Common myeloid progenitor, CD34-positive (primary cell): ENCODE data around the gene PLCL1.

Experiments used
- CTCF ChIA-PET: fragments of 350-600 bp; sonication (Branson Sonifier 250); formaldehyde crosslinking; loops from one replicate; lab custom pipeline; 2021; ENCODE audit warnings: antibody characterized with exemption; lab: Charles Lee
- POLR2A ChIA-PET: fragments of 350-600 bp; sonication (Branson Sonifier 250); formaldehyde crosslinking; loops from one replicate; lab custom pipeline; 2021; ENCODE audit warnings: antibody characterized with exemption; lab: Charles Lee
- DNase-seq, 3 donors: peaks; one replicate each; pipeline versions ENCODE4 v3.0.0 to v3.0.0-alpha.2; 2013
- H3K27ac ChIP-seq, 2 experiments: 1 replicate in 1 of 2; 2 replicates in 1 of 2; pipeline ENCODE4 v1.7.0; 2013; ENCODE audit warnings: inconsistent platforms in 2 of 2, low read length in 2 of 2, mild to moderate bottlenecking in 2 of 2, low read depth in 1 of 2, moderate library complexity in 1 of 2; ENCODE audit not compliant: severe bottlenecking in 2 of 2, insufficient read depth in 1 of 2, poor library complexity in 1 of 2
- H3K27me3 ChIP-seq, 5 experiments: replicated peaks in 2 of 5; 1 replicate in 3 of 5; 2 replicates in 2 of 5; pipeline versions ENCODE4 v1.6.1 to v1.7.0; 2013; ENCODE audit warnings: low read length in 4 of 5, mild to moderate bottlenecking in 2 of 5, moderate library complexity in 2 of 5, inconsistent platforms in 1 of 5; ENCODE audit not compliant: insufficient read depth in 5 of 5, control insufficient read depth in 4 of 5
- H3K36me3 ChIP-seq, 4 experiments: 1 replicate in 2 of 4; 2 replicates in 2 of 4; pipeline versions ENCODE4 v1.6.1 to v1.7.0; 2013; ENCODE audit warnings: low read length in 3 of 4, control low read depth in 1 of 4, mild to moderate bottlenecking in 1 of 4; ENCODE audit not compliant: control insufficient read depth in 4 of 4, insufficient read depth in 4 of 4
- H3K4me1 ChIP-seq, 4 experiments: 1 replicate in 3 of 4; 2 replicates in 1 of 4; pipeline versions ENCODE4 v1.6.1 to v1.7.1; 2013; ENCODE audit warnings: low read length in 3 of 4, mild to moderate bottlenecking in 3 of 4, control low read depth in 1 of 4, inconsistent platforms in 1 of 4, moderate library complexity in 1 of 4; ENCODE audit not compliant: control insufficient read depth in 4 of 4, insufficient read depth in 4 of 4; ENCODE audit errors: control extremely low read depth in 1 of 4
- H3K4me3 ChIP-seq, 7 experiments: 1 replicate in 4 of 7; 2 replicates in 3 of 7; pipeline versions ENCODE4 v1.5.1 to v1.7.0; 2013; ENCODE audit warnings: mild to moderate bottlenecking in 7 of 7, low read length in 6 of 7, moderate library complexity in 6 of 7, inconsistent platforms in 2 of 7, low read depth in 2 of 7, control low read depth in 1 of 7; ENCODE audit not compliant: insufficient read depth in 4 of 7, control insufficient read depth in 1 of 7; ENCODE audit errors: extremely low read depth in 1 of 7
- H3K9me3 ChIP-seq, 5 experiments: 1 replicate in 4 of 5; 2 replicates in 1 of 5; pipeline versions ENCODE4 v1.6.1 to v1.7.1; 2013; ENCODE audit warnings: low read length in 4 of 5, mild to moderate bottlenecking in 2 of 5, inconsistent platforms in 1 of 5, low read depth in 1 of 5, moderate library complexity in 1 of 5; ENCODE audit not compliant: control insufficient read depth in 4 of 5, insufficient read depth in 2 of 5; ENCODE audit errors: control extremely low read depth in 1 of 5
- WGBS: methylation state at CpG from one replicate; pipeline ENCODE4 v1.1.5; 2013; ENCODE audit not compliant: insufficient coverage; 5-methylcytosine and 5-hydroxymethylcytosine counted together

The PLCL1 gene

DNA sequence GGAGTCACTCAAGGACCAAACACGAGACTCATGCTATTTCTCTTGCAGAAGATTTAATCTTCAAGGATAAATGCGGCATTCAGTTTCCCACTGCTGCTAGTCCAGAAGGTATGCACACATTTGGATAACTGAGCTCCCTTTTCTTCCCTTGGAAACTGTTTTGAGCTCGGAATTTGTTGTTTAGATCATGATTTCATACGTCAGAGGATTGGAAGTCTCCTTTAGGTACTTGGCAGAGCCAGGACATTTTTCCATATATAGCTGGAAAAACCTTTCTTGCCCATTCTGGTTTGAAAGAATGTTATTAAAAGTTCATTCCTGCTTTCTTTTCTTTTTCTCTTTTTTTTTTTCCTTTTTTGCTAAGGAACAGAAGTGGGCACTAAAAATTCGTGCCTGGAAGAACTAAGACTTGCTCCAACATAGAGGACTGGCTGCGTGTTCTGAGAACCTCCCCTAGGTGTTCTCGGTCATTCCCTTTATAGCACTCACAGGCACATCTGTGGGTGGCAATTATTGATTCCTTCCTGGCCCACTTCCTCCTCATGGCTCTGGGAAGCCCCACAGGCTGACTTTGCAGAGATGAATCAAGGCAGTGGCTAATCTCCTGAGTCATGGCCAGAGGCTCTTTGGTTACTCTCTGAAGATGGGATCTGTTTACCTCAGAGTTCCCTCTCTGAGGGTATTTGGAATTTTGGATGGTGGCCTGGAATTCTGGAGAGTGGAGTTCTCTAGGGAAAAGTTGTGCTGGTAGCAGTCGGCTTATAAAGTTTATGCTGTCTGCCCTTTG, 104.8 kb downstream of the PLCL1 start:
- no peaks in the 10 kb centered on the region for H3K9me3 ChIP-seq
- H3K36me3 ChIP-seq = no peaks in the 10 kb centered on the region
- H3K27ac ChIP-seq = no peak overlapping the region
- H3K4me1 ChIP-seq = peaks cover 0 to 5% (median 2%) of the 10 kb centered on the region in 4 experiments
- CTCF ChIA-PET = interaction anchor here (1.1 kb wide), 1 partner anchor 15 kb away, joined by 3 read pairs; no protein-coding TSS in a partner anchor
- 68% methylated on average over 7 of the region's 8 CpGs for WGBS
- no peak overlapping the region for H3K4me3 ChIP-seq
- H3K27me3 ChIP-seq = peaks cover 0 to 12% (median 2%) of the 10 kb centered on the region in 5 experiments
- POLR2A ChIA-PET = no interaction called here
- DNase-seq = peak in 2 of 3 donors; percentile 32 to 36

- H3K4me3 ChIP-seq = no peak overlapping the region
- WGBS = 43% methylated on average over 1 of the region's 3 CpGs
- DNase-seq = no peak
- H3K36me3 ChIP-seq = no peaks in the 10 kb centered on the region
- H3K4me1 ChIP-seq = peaks cover 0 to 5% (median 2%) of the 10 kb centered on the region in 4 experiments
- H3K27me3 ChIP-seq = peaks cover 0 to 12% (median 2%) of the 10 kb centered on the region in 5 experiments
- no peak overlapping the region for H3K27ac ChIP-seq
- ChIA-PET CTCF (no interaction called here), POLR2A (no interaction called here)
- H3K9me3 ChIP-seq = no peaks in the 10 kb centered on the region
These were observed 107.3 kb downstream of the PLCL1 start for GRCh38 chr2:197911667-197912066.

DNA sequence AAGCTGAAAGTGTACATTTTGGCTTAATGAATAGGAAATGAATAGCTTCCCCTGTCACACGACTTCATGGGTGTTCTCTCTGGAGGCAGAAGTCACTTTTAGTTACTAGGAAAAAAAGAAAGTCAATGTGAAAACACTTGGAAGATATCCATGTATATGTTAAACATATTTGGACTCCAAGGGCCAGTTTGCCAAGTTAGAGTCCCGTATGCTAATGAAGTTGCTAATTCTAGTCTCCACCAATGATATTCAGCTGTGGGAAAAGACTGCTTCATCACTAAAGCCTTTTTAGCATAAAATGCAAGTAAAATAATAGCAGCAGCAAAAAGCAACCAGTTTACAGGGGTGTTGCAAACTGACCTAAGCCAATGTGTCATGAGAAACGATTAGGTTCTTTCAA, 108.7 kb downstream of the PLCL1 start:
- H3K9me3 ChIP-seq = no peaks in the 10 kb centered on the region
- ChIA-PET CTCF (interaction anchor here (0.6 kb wide), 1 partner anchor 25 kb away, joined by 3 read pairs; no protein-coding TSS in a partner anchor), POLR2A (no interaction called here)
- no peak overlapping the region for H3K4me3 ChIP-seq
- no peak for DNase-seq
- peaks cover 0 to 6% (median 2%) of the 10 kb centered on the region in 5 experiments for H3K27me3 ChIP-seq
- 60% methylated on average over 1 of the region's 3 CpGs for WGBS
- no peak overlapping the region for H3K27ac ChIP-seq
- H3K4me1 ChIP-seq = peaks cover 0 to 5% (median 2%) of the 10 kb centered on the region in 4 experiments
- no peaks in the 10 kb centered on the region for H3K36me3 ChIP-seq

- ChIA-PET POLR2A (no interaction called here), CTCF (no interaction called here)
- DNase-seq = no peak
- H3K27ac ChIP-seq = no peak overlapping the region
- 100% methylated on average over 1 of the region's 2 CpGs for WGBS
- no peak overlapping the region for H3K4me3 ChIP-seq
- no peaks in the 10 kb centered on the region for H3K9me3 ChIP-seq
- H3K27me3 ChIP-seq = peaks cover 0 to 3% (median 0%) of the 10 kb centered on the region in 5 experiments
- no peaks in the 10 kb centered on the region for H3K36me3 ChIP-seq
- H3K4me1 ChIP-seq = no peaks in the 10 kb centered on the region
These were observed 110.4 kb downstream of the PLCL1 start for GRCh38 chr2:197914778-197915177.

GRCh38 chr2:197915548-197916265, 111.3 kb downstream of the PLCL1 start:
- Histone ChIP-seq H3K27me3 (no peaks in the 10 kb centered on the region), H3K9me3 (no peaks in the 10 kb centered on the region), H3K4me1 (no peaks in the 10 kb centered on the region), H3K36me3 (no peaks in the 10 kb centered on the region), H3K4me3 (no peak overlapping the region), H3K27ac (no peak overlapping the region)
- CTCF ChIA-PET = no interaction called here
- 83% methylated on average over 1 of the region's 3 CpGs for WGBS
- no peak for DNase-seq
- POLR2A ChIA-PET = no interaction called here

DNA sequence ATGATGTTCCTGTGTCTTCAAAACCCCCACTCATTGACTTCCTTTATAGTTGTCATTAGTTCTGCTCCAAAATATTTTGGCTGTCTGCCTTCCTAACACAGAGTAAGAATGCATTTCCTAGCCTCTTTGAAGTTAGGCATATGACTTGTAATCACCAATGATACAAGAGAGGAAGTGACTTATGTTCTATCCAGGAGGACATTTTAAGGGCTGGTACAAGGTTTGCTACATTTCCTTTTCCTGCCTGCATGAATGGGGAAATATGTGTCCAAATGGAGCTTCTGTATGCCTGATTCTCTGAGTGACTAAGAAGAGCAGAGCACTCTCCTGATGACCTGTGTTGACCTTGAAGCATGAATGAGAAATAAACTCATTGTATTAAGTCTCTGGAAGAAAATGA, 115.1 kb downstream of the PLCL1 start:
- Histone ChIP-seq H3K27ac (no peak overlapping the region), H3K9me3 (no peaks in the 10 kb centered on the region), H3K27me3 (peaks cover 0 to 1% (median 0%) of the 10 kb centered on the region in 5 experiments), H3K36me3 (no peaks in the 10 kb centered on the region), H3K4me3 (no peak overlapping the region), H3K4me1 (no peaks in the 10 kb centered on the region)
- POLR2A ChIA-PET = no interaction called here
- CTCF ChIA-PET = no interaction called here
- no peak for DNase-seq

DNA sequence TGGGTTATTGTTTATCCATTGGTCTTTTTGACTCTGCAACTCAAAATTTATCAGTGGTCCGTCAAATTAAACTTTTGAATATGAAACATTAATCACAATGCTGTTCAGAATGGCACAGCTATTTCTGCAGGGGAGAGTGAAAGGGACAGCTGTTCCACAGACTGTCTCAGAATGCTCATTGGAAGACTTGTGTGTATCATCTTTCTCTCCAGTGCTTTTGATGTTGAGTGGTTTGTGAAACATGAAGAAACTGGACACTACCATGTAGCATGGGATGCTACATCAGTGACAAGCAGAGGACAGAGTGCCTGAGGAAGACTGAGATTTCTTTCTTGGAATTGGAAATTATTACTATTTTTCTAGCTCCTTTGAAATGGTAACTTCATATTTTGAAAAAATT, 115.7 kb downstream of the PLCL1 start:
- DNase-seq = no peak
- no CpG with 5 or more reads among the region's 1 CpG for WGBS
- Histone ChIP-seq H3K27ac (no peak overlapping the region), H3K4me1 (no peaks in the 10 kb centered on the region), H3K4me3 (no peak overlapping the region), H3K27me3 (peaks cover 0 to 3% (median 0%) of the 10 kb centered on the region in 5 experiments), H3K36me3 (no peaks in the 10 kb centered on the region), H3K9me3 (no peaks in the 10 kb centered on the region)
- CTCF ChIA-PET = interaction anchor here (0.7 kb wide), 1 partner anchor 9 kb away, joined by 3 read pairs; no protein-coding TSS in a partner anchor
- POLR2A ChIA-PET = no interaction called here
